NOMO-1 treated with dmso at 0.1 percent for 144 hours (cell line): ENCODE measurements around the gene PPP2CA.
"Not testable (repeated sequence)": the region's sequence is repeated elsewhere in the genome, so short reads cannot be mapped to it uniquely, and the experiment has no call there.

Experiments used
- DNase-seq: peaks from one replicate; lab custom pipeline; 2025; ENCODE audit not compliant: unreplicated experiment; lab: John Stamatoyannopoulos, UW

PPP2CA gene

DNA sequence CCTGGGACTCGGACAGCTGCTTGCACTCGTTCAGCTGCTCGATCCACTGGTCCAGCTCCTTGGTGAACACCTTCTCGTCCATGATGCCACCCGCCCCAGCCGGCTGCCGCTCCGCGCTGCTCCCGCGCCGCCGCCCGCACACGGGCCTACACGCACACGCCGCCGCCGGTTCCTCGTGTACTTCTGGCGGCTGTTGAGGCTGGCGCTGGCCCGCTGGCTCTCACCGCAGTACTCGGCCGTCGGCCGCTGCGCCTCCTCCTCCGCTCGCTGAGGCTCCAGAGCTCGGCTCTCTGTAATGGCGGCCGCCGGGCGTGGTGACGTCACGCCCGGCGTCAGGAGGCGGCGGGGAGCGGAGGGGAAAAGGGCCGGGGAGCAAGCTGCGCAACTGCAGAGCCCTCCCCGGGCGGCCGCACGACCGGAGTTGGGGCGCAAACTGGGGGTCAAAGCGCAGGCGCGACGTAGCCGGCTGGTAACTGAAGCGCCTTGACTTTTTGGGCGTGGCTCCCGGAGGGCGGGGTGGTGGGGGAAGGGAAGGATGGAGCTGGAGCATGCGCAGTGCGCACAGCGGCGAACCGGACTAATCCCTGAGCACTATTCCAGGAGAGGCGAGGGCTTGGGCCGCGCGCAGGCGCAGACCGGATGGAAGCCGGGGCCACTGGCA lies at the start of gene PPP2CA:
Gene PPP2CA (minus strand): TSS at position 294 of the 661 bp plus-strand sequence. CDS start 212 bp downstream, at position 82.
- DNase-seq: peak; percentile 91

- DNase-seq: no peak
These were observed 47.9 kb upstream of the PPP2CA start for GRCh38 chr5:134273642-134274395.

DNA sequence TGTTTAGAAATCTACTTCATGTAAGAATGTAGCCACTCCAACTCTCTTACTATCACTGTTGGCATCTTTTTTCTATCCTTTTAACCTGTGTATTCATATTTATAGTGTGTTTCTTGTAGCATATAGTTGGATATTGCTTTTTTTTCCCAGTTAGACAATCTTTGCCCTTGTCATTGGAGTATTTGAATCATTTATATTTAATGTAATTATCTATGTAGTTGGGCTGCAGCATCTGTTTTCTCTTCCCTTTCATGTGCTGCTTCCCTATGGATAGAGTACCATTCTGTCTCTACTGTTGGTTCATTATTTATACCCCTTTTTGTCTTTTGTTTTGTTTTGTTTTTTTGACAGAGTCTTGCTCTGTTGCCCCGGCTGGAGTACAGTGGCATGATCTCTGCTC lies 45.2 kb upstream of the PPP2CA start:
- DNase-seq: no peak

GRCh38 chr5:134268919-134269318 lies 43.0 kb upstream of the PPP2CA start:
- no peak for DNase-seq

DNA sequence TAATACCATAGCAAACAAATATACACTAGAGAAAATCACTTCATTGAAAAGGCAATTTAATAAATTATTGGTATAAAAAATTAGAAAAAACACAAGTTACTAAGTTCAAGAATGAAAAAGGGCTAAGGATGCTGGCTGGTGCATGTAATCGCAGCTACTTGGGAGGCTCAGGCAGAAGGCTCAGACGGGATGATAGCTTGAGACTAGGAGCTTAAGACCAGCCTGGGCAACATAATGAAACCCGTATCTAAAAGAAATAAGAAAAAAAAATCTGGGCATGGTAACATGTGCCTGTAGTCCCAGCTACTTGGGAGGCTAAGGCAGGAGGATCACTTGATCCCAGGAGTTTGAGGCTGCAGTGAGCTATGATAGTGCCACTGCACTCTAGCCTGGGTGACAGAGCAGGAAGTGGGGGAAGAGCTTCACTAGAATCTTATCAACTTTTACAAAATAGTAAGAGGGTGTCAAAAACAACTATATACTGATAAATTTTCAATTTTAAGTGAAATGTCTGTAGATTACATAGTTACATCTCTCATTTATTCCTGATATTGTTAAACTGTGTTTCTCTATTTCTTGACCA lies 42.2 kb upstream of the PPP2CA start:
- no peak for DNase-seq

DNA sequence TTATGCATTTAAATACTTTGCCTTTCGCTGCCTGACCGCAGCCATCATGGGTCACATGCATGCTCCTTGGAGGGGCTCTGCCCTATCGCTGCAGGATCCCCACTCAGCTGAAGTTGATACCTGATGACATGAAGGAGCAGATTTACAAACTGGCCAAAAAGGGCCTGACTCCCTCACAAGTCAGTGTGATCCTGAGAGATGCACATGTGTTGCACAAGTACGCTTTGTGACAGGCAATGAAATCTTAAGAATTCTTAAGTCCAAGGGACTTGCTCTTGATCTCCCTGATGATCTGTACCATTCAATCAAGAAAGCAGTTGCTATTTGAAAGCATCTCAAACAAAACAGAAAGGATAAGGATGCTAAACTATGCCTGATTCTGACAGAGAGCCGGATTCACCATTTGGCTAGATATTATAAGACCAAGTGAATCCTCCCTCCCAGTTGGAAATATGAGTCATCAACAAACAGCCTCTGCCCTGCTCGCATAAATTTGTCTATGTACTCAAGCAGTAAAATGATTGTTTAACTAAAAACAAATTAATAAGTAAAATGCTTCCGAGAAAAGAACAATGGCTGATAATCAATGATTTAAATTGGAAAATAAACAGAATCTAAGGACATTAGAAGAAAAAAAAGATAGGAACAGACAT lies 41.6 kb upstream of the PPP2CA start:
- DNase-seq: no peak

GRCh38 chr5:134263801-134264200 lies 37.9 kb upstream of the PPP2CA start:
- no peak for DNase-seq

DNA sequence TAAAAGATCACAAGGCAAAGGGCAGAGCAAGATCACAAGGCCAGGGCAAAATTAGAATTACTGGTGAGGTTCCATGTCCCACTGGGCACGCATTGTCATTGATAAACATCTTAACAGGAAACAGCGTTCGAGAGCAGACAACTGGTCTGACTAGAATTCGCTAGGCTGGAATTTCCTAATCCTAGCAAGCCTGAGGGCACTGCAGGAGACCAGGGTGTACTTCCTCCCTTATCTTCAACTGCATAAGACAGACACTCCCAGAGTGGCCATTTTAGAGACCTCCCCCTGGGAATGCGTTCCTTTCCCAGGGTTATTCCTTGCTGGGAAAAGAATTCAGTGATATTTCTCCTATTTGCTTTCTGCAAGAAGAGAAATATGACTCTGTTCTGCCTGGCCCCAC lies 36.8 kb upstream of the PPP2CA start:
- not testable (repeated sequence) for DNase-seq

DNA sequence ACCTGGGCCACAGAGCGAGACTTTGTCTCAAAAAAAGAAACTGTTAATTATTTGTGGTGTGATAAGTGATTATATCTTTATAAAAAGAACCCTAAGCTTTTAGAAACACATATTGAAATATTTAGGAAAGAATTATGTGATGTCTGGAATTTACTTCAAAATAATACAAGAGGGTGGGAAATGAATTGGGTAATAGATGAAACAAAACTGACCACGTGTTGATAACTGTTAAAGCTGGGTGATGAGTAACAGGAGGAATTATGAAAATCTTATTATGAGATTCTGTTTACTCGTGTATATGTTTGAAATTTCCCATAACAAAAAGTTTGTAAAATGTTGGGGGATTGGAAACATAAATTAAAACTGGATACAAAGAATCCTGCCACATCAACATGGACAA lies 33.0 kb upstream of the PPP2CA start:
- DNase-seq: no peak

DNA sequence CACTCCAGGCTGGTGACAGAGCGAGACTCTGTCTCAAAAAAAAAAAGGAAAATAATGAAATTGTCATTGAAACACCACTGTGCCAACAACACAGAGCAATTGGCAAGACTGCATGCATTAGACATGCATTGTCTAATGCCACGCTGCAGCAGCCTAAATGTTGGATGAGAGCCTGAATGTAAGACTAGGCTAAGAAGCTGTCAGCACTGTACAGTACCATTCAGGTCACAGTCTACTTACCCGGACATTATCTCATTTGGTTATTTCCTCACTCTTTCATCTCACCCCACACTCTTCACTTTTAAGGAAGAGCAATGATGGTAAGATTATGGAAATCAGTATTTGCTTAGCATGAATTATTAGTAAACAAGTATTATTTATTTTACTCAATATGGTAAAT lies 31.3 kb upstream of the PPP2CA start:
- DNase-seq: no peak

DNA sequence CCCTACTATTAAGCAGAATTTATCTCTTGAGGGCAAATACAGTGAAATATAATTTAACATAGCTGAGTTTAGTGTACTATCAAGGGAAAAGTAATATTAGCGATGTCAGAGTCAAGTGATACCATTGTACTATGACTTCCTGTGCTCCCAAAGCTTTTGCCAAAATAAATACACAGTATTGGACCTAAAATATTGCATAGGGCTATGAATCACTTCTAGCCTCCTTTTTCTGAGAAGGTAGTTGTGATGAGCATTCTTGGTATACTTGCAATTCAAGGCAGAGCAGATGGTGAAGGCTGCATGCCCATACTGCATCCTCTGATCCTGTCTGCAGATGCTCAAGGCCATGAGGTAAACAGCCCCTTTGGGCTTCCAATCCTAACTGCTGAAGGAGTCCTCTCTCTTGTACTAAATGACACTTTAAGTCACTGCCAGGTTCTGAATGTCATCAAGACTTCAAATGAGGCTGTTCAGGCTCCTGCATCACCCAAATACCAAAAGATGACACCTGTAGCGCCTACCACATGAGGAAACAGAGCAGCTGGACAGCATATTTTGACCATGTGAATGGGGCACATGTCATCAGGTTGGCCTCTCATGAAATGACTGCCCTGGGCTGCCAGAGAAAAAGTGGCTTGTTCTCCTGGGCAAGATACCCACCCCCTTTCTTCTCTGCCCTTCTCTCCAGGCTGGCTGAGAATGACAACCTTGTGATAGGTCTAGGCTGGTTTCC lies 29.7 kb upstream of the PPP2CA start:
- no peak for DNase-seq

DNA sequence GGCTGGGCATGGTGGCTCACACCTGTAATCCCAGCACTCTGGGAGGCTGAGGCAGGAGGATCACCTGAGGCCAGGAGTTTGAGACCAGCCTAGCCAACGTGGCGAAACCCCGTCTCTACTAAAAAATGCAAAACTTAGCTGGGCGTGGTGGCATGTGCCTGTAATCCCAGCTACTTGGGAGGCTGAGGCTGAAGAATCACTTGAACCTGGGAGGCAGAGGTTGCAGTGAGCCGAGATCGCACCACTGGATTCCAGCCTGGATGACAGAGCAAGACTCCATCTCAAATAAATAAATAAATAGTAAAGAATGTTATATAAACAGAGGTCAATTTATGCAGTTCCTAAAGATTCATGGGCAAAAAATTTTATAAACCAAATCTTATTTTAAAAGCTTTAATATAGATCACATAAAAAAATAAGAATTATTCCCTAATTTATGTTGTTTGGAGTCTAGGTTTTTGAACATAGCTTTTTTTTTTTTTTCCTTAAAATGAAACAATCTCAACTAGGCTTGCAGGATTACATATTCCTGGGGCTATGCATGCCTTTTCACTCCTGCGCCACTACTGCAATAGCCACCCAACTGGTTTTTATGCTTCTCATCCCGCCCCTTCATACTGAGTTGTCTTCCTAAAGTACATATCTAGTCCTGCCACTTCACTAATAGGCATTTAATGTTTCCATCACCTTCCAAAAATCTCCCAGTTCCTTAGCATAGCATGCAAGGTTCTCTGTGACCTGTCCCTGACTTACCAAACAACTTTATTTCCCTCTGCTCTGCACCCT lies 27.7 kb upstream of the PPP2CA start:
- DNase-seq: not testable (repeated sequence)

DNA sequence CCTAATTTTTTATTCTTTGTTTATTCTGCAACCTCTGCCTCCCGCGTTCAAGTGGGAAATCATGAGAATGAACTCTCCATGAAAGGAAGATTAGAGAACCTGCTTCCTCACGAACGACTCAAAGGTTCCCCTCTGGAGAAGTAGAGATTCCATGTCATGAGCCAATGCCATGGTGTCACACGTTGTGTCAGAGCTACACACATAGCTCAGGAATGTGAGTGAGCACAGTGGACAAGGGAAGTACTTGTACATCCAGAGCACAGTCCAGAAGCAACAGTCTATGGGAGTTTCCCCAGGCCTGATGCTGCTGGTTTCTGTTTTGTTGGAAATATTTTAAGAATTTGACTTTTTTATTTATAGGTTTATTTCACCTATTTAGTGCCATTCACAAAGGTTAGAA lies 26.8 kb upstream of the PPP2CA start:
- DNase-seq: no peak

DNA sequence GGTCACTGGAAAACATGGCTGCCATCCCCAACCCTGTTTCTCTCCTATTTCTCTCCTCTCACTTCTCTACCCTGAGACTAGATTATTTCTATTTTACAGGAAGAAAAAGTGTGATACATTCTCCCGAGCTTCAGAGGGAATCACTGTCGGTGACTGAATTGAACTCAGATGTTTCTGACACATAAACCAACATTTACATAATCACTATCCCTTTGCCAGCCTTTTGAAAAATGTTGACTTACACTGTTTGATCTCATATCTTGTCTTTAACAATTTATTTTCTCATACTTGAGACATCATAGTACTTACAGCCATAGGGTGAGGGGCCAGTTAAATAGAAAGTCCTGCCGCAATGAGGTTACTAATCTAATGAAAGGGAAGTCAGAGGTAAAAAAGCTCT lies 25.1 kb upstream of the PPP2CA start:
- no peak for DNase-seq

DNA sequence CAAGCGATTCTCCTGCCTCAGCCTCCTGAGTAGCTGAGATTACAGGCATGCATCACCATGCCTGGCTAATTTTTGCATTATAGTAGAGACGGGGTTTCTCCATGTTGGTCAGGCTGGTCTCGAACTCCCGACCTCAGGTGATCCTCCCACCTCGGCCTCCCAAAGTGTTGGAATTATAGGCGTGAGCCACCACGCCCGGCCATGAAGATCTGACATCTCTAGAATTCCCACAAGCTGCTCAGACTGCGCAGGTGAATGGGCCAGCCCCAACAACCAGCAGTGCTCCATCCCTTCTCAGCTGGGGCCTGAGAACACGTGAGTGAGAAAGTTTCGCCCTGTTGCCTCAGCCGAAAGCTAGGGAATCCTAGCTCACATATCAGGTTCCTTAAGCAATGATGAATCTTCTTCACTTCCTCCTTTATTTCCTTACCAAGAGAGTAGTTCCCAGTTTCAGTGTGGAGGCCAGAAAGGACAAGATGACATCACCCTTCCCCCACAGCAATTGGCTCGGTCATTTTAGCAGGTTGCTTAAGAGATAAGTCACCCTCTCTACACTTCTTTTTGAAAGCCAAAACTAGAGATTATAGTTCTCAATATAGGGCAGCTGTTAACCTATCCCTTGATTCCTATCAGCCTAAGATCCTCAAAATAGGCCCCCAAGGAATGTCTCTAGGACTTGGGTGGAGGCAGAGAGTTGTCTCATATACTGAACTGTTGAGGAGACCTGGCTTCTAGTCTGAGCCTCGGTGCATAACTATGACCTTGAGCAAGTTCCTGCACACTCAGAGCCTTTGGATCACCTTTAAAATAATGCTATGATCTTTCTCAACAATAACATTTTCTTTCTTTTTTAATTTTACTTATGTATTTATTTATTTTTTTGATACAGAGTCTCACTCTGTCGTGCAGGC lies 23.9 kb upstream of the PPP2CA start:
- DNase-seq: peak; percentile 95

- DNase-seq: no peak
These were observed 22.4 kb upstream of the PPP2CA start for GRCh38 chr5:134248256-134248655.

GRCh38 chr5:134247428-134248224 lies 21.8 kb upstream of the PPP2CA start:
- peak; percentile 27 for DNase-seq

GRCh38 chr5:134246771-134247427 lies 21.0 kb upstream of the PPP2CA start:
- DNase-seq: no peak
